CD4-positive, alpha-beta T cell treated with Interleukin-21 for 1 hour (primary cell): Measurements from ENCODE around the gene CCDC170.
"Not testable (repeated sequence)": the region's sequence is repeated elsewhere in the genome, so short reads cannot be mapped to it uniquely, and the experiment has no call there.

ENCODE experiments used
- DNase-seq: peaks from one replicate; pipeline ENCODE4 v3.0.0-alpha.2; 2020

The CCDC170 gene

DNA sequence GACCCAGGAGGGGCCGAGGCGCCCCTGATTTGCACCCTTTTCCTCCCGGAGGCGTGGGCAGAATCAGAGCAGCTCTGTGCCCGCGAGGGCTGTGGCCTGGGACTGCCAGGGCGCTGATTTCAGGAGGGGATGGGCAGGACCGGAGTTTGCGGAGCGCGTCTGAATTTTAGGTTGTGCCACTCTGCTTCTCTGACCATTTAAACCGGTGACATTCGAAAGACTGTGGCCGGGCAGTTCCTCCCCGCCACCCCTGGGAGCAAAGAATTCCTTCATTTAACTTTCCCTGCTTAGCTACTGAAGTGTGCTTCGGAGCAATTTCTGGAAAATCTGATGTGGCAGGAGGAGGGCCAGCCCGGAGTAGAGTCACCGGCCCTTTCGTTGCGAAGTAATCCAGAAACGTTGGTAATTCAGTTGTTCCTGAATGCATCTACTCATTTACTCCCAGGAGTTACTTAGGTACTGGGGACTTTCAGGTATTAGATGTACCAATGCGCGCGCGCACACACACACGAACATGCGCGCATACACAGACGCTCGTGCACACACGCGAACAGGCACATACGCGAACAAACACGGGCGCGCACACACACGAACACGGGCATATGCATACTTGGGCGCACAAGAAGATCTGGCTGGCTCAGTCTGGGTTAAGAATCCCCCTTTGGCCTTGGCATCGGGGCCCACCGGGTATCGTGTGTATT is 568 bp downstream of the CCDC170 start:
- no peak for DNase-seq

DNA sequence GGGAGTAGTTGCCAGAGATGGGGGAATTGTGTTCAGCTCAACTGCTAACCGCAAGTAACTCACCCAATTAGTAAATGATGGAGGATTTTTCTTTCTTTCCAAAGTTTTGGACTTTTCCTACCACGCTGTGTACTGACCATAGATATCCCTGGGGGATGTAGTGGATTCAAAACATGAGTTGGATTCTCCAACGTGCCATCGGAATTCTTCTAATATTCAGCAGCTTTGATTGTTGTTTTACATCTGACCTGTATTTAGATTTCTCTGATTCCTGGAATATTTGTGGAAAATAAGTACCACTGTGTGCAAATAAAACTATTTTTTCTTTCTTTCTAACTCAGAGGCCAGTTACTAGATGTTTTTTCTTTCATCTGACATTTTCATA is 1.1 kb downstream of the CCDC170 start:
- no peak for DNase-seq

DNA sequence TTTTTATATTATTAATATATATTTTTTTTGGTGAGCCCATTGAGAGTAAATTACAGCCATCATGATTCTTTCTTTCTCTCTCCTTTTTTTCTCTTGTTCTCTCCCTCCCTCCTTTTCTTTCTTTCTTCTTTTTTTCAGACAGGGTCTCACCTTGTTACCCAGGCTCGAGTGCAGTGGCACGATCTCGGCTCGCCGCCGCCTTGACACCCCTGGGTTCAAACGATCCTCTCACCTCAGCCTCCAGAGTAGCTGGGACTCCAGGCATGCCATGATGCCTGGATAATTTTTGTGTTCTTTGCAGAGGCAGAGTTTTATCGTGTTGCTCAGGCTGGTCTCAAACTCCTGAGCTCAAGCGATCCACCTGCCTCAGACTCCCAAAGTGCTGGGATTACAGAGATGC is 1.6 kb downstream of the CCDC170 start:
- DNase-seq, result no peak

DNA sequence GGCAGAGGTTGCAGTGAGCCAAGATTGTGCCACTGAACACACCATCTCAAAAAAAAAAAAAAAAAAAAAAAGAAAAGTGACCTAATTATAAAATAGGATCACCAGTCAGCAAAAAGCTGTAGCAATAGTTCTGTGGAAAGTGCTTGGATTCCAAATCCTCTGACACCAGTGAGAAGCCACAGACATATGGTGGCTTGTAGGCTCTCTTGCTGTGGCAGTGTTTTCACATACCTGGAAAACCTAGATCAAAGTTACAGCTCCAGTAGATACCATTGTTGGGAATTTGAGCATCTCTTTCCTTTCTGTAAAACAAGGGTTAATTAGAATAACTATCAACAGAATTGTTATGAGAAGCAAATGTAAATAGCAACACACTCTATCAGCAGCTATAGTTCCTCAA is 4.1 kb downstream of the CCDC170 start:
- no peak for DNase-seq

DNA sequence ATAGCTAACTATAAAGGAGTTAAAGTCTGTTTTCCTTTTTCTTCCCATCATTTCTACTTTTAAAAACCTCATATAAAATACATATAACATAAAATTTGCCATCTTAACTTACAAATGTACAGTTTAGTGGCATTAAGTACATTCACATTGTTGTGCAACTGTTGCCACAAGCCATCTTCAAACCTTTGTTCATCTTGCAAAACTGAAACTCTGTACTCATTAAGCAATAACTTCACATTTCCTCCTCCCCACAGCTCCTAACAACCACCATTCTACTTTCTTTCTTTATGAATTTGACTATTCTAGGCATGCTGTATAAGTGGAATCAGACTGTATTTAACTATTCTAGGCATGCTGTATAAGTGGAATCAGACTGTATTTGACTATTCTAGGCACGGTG is 4.5 kb downstream of the CCDC170 start:
- no peak for DNase-seq

DNA sequence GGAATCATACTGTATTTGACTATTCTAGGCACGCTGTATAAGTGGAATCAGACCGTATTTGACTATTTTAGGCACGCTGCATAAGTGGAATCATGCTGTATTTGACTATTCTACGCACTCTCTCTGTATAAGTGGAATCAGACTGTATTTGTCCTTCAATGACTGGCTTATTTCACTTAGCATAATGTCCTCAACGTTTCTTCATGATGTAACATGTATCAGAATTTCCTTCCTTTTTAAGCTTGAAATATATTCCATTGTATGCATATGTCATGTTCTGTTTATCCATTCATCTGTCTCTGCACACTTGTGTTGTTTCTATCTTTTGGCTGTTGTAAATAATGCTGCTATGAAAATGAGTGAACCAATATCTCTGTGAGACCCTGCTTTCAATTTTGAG is 5.7 kb downstream of the CCDC170 start:
- DNase-seq, result no peak

DNA sequence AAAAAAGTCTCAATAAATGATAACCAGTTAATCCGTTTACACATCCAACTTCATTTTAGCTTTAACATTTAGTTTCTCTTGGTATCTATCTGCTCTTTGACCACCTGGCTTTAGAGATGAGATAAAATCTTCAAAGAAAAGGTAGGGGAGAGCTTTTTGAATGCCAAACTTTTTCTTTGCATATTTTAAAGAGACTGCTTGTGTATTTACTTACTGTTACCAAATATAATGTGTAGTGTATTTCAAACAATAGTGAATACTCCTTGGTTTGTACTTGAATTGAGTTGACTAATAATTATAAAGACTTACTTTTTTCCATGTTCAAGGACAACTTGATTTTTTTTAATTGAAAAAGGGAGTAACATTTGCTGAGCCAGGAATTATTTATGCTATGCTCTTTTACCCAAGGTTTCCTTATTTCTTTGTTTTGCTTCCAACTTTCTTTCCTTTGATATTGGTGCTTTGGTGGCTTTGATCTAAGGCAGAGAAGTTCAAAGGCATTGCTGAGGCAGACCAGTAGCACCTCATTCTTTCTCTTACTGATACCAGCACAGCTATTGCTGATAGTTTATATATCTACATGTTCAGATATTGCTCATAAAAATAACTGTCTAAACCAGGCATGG is 7.8 kb downstream of the CCDC170 start:
- DNase-seq, result no peak

DNA sequence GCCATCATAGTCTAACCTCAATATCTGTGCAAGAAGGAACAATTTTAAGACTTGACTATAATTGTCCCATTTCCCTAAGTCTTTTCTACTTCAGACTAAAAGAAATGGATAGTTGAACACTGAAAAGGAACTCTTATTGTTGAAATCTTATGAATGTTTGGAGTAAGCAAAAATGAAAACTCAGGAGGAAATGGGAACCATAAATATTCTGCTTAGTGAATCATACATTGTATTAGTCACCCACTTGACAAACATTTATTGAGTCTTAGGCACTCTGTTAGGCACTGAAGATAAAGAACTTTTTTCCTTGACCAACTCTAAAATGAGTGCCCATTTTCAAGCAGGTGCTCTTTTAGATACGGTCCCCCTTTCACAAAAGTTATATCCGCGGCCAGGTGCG is 8.7 kb downstream of the CCDC170 start:
- DNase-seq, result no peak

DNA sequence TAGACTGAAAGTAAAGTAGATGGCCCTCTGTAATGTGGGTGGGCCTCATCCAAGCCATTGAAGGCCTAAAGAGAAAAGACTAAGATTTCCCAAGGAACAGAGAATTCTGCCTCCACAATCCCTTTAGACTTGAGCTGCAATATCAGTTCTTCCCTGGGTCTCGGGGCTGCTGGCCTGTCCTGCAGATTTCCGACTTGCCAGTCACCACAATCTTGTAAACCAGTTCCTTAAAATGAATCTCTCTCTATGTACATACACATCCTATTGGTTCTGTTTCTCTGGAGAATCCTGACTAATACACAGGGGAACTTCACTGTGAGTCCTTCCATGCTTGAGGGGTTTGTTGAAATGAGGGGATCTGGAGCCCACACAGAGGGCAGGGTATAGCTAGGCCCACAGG is 12.9 kb downstream of the CCDC170 start:
- DNase-seq, result no peak

DNA sequence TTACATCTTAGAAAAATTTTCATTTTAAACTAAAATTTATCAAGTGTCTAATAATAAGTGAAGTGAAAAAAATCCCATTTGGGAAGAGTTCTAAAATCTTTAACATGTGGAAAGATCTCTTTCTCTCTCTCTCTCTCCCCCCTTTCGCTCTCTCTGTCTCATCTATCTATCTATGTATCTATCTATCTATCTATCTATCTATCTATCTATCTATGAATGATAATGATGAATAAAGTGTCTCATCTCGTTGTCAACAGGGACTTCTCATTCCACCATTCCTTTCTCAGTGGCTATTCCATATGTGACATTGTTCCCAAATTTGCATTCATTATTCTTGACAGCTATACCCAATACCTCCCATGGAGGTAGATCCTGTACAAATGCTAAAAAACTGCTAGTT is 15.2 kb downstream of the CCDC170 start:
- DNase-seq, result no peak

DNA sequence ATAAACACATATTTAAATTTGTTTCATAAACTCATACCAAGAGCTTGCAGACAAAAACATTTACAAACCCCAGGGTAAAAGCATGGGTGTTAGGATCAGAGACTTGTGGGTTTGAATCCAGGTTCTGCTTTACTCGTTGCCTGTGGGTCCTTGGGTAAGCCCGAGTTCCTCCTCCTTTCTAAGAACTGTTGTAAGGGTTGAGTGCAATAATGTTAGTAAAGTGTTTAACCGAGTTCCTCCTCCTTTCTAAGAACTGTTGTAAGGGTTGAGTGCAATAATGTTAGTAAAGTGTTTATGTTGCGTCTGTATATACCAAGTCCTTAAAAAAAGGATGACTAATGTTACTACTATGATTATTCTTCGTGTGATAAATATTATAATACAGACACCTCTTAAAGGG is 18.7 kb downstream of the CCDC170 start:
- no peak for DNase-seq

DNA sequence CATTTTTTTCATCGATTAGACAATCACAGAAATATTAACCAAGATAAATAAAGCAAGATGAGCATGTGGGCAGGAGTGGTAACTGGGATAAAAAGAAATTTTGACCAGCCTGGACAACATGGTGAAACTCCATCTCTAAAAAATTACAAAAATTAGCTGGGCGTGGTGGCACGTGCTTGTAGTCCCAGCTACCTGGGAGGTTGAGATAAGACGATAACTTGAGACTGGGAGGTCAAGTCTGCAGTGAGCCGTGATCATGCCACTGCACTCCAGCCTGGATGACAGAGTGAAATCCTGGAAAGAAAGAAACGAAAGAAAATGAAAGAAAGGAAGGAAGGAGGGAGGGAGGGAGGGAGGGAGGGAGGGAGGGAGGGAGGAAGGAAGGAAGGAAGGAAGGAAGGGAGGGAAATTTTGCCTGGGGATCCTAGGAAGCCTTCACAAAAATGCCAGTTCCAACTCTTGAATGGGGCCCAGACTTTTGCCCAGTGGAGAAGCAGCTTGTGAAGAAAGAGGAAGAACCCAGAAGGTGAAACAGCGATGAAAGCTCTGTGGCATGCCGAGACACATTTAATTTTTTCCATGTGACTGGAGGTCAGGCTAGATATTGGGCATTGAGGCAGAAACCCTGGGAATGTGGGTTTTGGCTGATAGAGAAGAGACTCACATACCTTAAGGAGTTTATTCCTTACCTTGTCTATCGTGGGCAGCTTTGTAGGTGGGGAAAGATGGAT is 20.3 kb downstream of the CCDC170 start:
- DNase-seq, result no peak

DNA sequence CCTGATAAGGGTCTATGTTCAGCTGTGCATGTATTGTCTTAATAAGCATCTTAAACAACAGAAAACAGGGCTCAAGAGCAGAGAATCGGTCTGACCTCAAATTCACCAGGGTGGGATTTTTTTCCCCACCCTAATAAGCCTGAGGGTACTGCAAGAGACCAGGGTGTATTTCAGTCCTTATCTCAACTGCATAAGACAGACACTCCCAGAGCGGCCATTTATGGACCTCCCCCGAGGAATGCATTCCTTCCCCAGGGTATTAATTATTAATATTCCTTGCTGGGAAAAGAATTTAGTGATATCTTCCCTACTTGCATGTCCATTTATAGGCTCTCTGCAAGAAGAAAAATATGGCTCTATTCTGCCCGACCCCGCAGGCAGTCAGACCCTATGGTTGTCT is 25.2 kb downstream of the CCDC170 start:
- DNase-seq, result not testable (repeated sequence)

DNA sequence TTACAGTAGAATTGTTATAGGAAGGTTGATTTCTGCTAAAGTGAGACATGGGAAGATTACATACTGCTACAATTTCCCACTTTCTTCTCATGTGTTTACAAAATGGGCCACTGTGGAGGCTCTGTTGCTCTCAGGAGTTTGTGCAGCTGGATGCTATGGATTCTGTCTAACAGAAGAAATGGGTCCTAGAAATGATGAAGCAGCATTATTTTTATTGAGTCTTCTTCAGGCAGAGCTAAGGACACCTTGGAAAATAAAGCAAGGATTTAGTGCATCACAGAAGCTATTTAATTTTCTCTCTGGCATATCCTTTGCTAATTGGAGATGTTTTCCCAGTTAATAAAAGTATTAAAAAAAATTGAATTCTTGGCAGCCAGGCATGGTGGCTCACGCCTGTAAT is 29.2 kb downstream of the CCDC170 start:
- no peak for DNase-seq

DNA sequence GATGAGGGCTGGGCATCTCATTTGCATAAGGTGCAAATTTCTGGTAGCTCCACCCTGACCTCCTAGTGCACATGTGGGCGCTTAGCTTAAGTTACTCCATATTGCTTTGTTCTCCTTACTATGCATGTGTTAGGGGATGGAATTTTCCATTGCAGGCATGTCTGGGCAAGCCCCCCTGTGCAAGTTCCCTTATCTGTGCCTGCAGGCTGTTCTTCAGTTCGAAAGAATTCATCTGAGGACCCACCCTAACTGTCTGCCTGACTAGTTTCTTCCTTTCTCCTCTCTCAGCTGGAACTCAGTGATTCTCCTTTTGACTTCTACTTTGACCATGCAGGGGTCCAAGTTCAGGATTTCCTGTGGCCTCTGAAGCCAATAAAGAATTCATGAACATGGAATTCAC is 30.2 kb downstream of the CCDC170 start:
- no peak for DNase-seq

DNA sequence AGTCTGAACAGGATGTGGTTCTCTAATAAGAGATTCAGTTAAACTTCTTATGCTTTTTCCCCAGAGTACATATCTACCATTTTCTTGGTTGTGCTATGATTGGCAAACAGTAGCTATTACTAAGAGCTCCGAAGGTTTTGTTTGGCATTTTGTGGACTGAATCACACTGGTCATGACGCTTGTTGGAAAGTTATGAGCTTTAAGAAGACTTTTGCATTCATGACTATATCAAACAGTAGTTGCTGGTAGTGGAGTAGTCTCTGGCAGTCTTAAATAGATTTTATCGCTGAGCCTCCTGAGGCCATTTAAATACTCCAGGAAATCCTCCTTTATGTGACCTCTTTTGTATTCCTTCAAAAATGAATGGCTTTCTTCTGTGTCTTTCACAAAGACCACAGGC is 40.8 kb downstream of the CCDC170 start:
- DNase-seq, result no peak

DNA sequence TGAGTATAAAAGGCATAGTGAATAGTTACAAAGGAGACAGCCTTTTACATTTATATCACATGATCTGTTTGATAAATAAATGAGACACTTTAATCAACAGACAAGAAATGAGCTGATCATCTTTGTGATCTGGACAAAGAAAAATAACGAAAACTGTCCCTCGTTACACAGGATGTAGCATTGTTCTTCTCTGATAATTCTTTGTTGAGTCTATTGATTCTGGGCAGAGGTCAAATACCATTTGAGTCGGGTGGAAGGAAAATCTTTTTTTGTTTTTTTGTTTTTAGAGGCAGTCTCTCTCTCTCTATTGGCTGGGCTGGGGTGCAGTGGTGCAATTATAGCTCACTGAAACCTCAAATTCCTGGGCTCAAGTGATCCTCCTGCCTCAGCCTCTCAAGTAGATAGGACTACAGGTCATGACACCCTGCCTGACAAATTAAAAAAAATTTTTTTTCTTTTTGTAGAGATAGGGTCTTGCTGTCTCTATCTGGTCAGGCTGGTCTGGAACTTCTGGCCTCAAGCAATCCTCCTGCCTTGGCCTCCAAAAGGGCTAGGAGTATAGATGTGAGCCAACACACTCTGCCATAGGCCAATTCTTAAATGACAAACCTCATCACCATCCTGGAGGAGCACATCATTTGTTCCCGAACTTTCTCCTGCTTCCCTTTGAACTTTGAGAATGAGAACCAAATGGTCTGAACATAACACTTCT is 41.8 kb downstream of the CCDC170 start:
- DNase-seq, result no peak

DNA sequence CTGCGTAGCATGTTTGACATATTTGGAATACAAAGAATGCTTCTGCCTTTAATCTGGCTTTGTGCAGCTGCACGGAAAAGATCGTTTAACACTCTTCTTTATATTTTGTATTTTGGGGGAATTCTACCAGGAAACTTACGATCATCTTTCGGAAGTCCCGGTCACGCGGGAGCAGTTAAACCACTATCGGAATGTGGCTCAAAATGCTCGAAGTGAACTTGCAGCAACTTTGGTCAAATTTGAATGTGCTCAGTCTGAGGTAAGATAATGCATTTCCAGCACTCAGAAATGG is 42.3 kb downstream of the CCDC170 start:
- no peak for DNase-seq

DNA sequence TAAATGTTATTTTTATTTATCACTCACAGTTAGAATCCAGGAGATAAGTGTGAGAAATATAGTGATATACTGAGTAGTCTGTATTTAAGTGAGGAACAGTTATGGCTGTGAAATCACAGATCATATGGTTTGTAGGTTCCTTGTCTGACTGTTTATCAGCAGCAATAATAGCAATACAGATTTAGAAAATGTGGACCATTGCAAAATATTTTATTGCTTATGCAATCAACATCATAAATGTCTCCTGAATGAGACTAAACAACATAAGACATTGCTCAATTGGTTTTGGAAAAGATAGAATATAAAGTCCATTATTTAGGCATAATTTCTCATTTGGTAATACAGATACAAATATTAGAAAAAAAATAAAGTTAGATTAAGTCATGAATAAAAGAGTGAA is 43.7 kb downstream of the CCDC170 start:
- no peak for DNase-seq

DNA sequence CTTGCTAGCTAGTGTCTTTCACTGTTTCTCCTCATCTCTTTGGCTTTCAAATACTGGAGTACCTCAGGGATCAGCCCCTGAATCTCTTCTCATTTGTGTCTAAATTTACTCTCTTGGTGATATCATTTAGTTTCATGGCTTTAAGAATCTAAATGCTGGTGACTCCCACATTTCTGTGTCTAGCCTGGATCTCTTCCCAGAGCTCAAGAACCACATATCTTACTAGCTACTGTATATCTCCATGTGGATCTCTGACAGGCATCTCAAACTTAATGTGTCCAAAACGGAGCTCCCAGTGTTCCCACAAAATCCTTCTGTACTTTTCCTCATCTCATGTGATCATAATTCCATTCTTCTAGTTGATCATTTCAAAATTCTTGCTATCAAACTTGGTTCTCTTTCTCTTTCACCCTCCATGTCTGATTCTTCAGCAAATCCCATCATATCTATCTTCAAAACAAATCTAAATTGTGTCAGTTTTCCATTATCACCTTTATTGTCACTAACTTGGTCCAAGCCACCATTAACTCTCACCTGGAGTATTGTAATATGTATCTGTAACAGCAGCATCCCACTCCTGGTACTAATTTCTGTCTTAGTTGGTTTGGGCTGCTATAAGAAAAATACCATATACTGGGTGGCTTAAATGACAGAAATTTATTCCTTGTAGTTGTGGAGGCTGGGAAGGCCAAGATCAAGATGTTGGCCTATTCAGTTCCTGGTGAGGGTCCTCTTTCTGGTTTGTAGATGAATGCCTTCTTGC is 45.9 kb downstream of the CCDC170 start:
- no peak for DNase-seq

DNA sequence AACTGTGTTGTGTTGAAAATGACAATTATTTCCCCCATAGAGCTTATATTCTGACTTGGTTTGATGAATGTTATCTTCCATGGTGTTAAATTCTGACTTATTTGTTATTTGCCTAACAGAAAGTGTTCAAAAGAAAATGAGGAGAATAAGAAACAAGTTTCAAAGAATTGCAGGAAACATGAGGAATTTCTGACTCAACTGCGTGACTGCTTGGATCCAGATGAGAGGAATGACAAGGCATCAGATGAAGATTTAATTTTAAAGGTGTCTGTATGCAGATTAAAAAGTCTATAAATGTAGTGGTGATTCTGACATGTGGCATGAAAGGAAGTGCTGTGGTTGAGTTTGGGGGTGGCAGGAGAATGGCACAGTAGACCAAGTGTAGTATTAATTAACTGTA is 50.6 kb downstream of the CCDC170 start:
- no peak for DNase-seq

DNA sequence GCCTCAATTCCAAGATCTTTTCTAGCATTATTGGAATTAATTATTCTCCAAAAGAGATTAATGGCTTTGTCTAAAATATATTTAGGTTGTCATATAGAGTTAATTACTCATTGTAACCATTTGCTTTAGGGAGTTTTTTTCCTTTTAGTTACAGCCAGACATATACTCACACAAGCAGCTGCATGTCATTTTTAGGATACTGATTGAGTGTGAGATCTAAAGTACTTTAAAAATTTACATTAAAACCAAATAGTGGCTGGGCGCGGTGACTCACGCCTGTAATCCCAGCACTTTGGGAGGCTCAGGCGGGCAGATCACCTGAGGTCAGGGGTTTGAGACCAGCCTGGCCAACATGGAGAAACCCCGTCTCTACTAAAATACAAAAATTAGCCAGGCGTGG is 51.1 kb downstream of the CCDC170 start:
- DNase-seq, result not testable (repeated sequence)

DNA sequence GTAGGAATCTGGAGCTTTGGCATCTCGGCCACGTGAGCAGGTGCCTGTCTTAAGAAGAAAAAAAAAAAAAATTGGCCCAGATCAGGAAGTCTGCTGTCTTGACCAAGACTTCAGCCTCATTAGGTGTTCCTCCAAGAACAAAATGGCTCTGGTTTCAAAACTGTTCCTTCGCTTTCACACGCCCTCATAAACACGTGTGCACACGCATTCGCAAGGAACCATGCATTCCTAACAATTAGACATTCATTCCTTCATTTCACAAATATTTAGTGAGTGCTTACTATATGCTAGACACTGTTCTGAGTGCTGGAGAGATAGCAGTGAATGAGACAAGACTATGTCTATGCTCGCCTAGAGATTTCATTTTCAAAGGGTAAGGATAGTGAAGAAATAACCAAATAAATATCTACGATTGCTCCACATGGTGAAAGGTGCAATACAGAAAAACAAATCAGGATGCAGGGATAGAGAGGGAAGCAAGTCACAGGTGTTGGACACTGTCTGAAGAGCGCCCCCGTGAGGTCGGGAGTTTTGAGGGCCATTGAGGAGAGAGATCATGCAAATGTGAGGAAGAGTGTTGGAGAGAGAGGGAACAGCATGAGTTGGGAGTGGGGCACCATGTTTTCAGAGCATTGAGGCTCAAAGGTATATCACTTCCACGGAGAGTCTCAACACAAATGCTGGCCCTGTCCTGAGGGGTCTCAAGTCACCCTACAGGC is 53.3 kb downstream of the CCDC170 start:
- DNase-seq, result no peak
